GM12875 (cell line): Measurements from ENCODE around the gene C1orf21.

ENCODE experiments used
- H3K4me3 ChIP-seq: one replicate; pipeline ENCODE4 v1.5.1; 2011; ENCODE audit warnings: low read depth, low read length, control low read depth
- CTCF ChIP-seq: IDR thresholded peaks from 2 replicates; pipeline ENCODE4 v1.5.1; 2011; ENCODE audit warnings: low read depth, mild to moderate bottlenecking, control low read depth, inconsistent platforms, low read length, moderate library complexity, borderline replicate concordance; ENCODE audit not compliant: insufficient read depth

Gene C1orf21

GRCh38 chr1:184479435-184480167, 92.8 kb downstream of the C1orf21 start:
- TF ChIP-seq CTCF, result no peak
- no peak overlapping the region for H3K4me3 ChIP-seq

GRCh38 chr1:184480736-184481135, 93.9 kb downstream of the C1orf21 start:
- no peak overlapping the region for H3K4me3 ChIP-seq
- no peak for TF ChIP-seq CTCF

- TF ChIP-seq CTCF, result no peak
- no peak overlapping the region for H3K4me3 ChIP-seq
These were observed 95.3 kb downstream of the C1orf21 start for GRCh38 chr1:184482136-184482535.

GRCh38 chr1:184483101-184483683, 96.4 kb downstream of the C1orf21 start:
- TF ChIP-seq CTCF, result no peak
- H3K4me3 ChIP-seq, result no peak overlapping the region

- no peak overlapping the region for H3K4me3 ChIP-seq
- no peak for TF ChIP-seq CTCF
These were observed 99.2 kb downstream of the C1orf21 start for GRCh38 chr1:184485751-184486723.

GRCh38 chr1:184486761-184487445, 100.1 kb downstream of the C1orf21 start:
- TF ChIP-seq CTCF, result no peak
- H3K4me3 ChIP-seq, result no peak overlapping the region
